WTC11 (cell line): ENCODE results near the gene ADGRB2. TPM values are rescaled to one million over a fixed set of nuclear protein-coding genes. Genes with fewer than 3 reads are reported as not detected.

ENCODE experiments used
- ATAC-seq: fragments of 200-7000 bp; cut with Tn5 transposase; 2 replicates; pipeline ENCODE4 v1.10.0; 2021; ENCODE audit warnings: mild to moderate bottlenecking, moderate library complexity
- CTCF ChIA-PET: fragments of 300-600 bp; sonication (Branson Sonifier 250); formaldehyde crosslinking; loops from one replicate; lab custom pipeline; 2021; ENCODE audit warnings: antibody characterized with exemption; lab: Charles Lee
- POLR2A ChIA-PET: fragments of 350-600 bp; sonication (Branson Sonifier 250); formaldehyde crosslinking; loops from one replicate; lab custom pipeline; 2021; ENCODE audit warnings: antibody characterized with exemption; lab: Charles Lee
- DNase-seq: peaks from one replicate; pipeline ENCODE4 v3.0.0; 2021; ENCODE audit warnings: low spot score
- H3K27ac Mint-ChIP-seq: 2 replicates; pipeline ENCODE4 v1.8.0; 2021; ENCODE audit warnings: mixed read lengths
- H3K27me3 Mint-ChIP-seq: 2 replicates; pipeline ENCODE4 v1.8.0; 2021; ENCODE audit warnings: low read depth, mild to moderate bottlenecking, moderate library complexity, mixed read lengths
- H3K36me3 Mint-ChIP-seq: 2 replicates; pipeline ENCODE4 v1.8.0; 2021; ENCODE audit warnings: mixed read lengths
- H3K4me1 Mint-ChIP-seq: 2 replicates; pipeline ENCODE4 v1.8.0; 2022; ENCODE audit warnings: mixed read lengths
- H3K4me3 Mint-ChIP-seq: 2 replicates; pipeline ENCODE4 v1.8.0; 2021; ENCODE audit warnings: mild to moderate bottlenecking, moderate library complexity, mixed read lengths
- H3K9me3 Mint-ChIP-seq: 2 replicates; pipeline ENCODE4 v1.8.0; 2021; ENCODE audit warnings: mixed read lengths
- AFF4 ChIP-seq: sonication (generic); formaldehyde crosslinking; IDR thresholded peaks from 2 replicates; pipeline ENCODE4 v1.8.1; 2023; ENCODE audit warnings: mild to moderate bottlenecking, missing genetic modification reagents, borderline replicate concordance
- CTCF ChIP-seq: fragments of 200-600 bp; IDR thresholded peaks from 2 replicates; pipeline ENCODE4 v1.8.0; 2022; ENCODE audit warnings: antibody characterized with exemption
- FOXP4 ChIP-seq: sonication (generic); formaldehyde crosslinking; IDR thresholded peaks from 2 replicates; pipeline ENCODE4 v1.8.0; 2022; ENCODE audit warnings: mild to moderate bottlenecking, missing genetic modification reagents
- GTF2I ChIP-seq: fragments of 250-450 bp; sonication (Bioruptor Pico); conservative IDR thresholded peaks from 2 replicates; pipeline ENCODE4 v1.4.0; 2021; ENCODE audit warnings: mild to moderate bottlenecking
- IRF1 ChIP-seq: sonication (generic); formaldehyde crosslinking; IDR thresholded peaks from 2 replicates; pipeline ENCODE4 v1.8.0; 2023; ENCODE audit warnings: missing genetic modification reagents
- KAT7 ChIP-seq: sonication (generic); formaldehyde crosslinking; IDR thresholded peaks from 2 replicates; pipeline ENCODE4 v1.8.1; 2023; ENCODE audit warnings: missing genetic modification reagents, mild to moderate bottlenecking, borderline replicate concordance
- MLX ChIP-seq: sonication (generic); formaldehyde crosslinking; IDR thresholded peaks from 2 replicates; pipeline ENCODE4 v1.8.1; 2023; ENCODE audit warnings: mild to moderate bottlenecking, missing genetic modification reagents, moderate library complexity
- MXD4 ChIP-seq: fragments of 250-450 bp; sonication (Bioruptor Pico); IDR thresholded peaks from 2 replicates; pipeline ENCODE4 v1.8.0; 2021; ENCODE audit warnings: mild to moderate bottlenecking, moderate library complexity, borderline replicate concordance
- NFATC4 ChIP-seq: fragments of 250-450 bp; sonication (Bioruptor Pico); IDR thresholded peaks from 2 replicates; pipeline ENCODE4 v1.9.0; 2021; ENCODE audit warnings: mild to moderate bottlenecking
- NR1H2 ChIP-seq: sonication (generic); formaldehyde crosslinking; IDR thresholded peaks from 2 replicates; pipeline ENCODE4 v1.9.0; 2021; ENCODE audit warnings: mild to moderate bottlenecking, moderate library complexity, missing genetic modification reagents
- OVOL2 ChIP-seq: fragments of 250-450 bp; sonication (Bioruptor Pico); IDR thresholded peaks from 2 replicates; pipeline ENCODE4 v1.9.0; 2021; ENCODE audit warnings: mild to moderate bottlenecking, borderline replicate concordance
- SP1 ChIP-seq: sonication (generic); formaldehyde crosslinking; conservative IDR thresholded peaks from 2 replicates; pipeline ENCODE4 v1.8.1; 2022; ENCODE audit warnings: missing genetic modification reagents
- TP53 ChIP-seq: sonication (generic); formaldehyde crosslinking; IDR thresholded peaks from 2 replicates; pipeline ENCODE4 v1.8.1; 2023; ENCODE audit warnings: mild to moderate bottlenecking, missing genetic modification reagents
- USF2 ChIP-seq: sonication (generic); formaldehyde crosslinking; IDR thresholded peaks from 2 replicates; pipeline ENCODE4 v1.8.1; 2023; ENCODE audit warnings: mild to moderate bottlenecking, missing genetic modification reagents, moderate library complexity
- ZBTB21 ChIP-seq: sonication (generic); formaldehyde crosslinking; IDR thresholded peaks from 2 replicates; pipeline ENCODE4 v1.8.1; 2023; ENCODE audit warnings: mild to moderate bottlenecking, missing genetic modification reagents, borderline replicate concordance
- ZBTB43 ChIP-seq: sonication (generic); formaldehyde crosslinking; IDR thresholded peaks from 2 replicates; pipeline ENCODE4 v1.8.1; 2023; ENCODE audit warnings: mild to moderate bottlenecking, missing genetic modification reagents
- ZNF138 ChIP-seq: sonication (generic); formaldehyde crosslinking; conservative IDR thresholded peaks from 2 replicates; pipeline ENCODE4 v1.8.1; 2022; ENCODE audit warnings: mild to moderate bottlenecking, moderate library complexity, missing genetic modification reagents
- ZNF317 ChIP-seq: sonication (generic); formaldehyde crosslinking; IDR thresholded peaks from 2 replicates; pipeline ENCODE4 v1.8.1; 2023; ENCODE audit warnings: low read depth, mild to moderate bottlenecking, moderate library complexity, missing genetic modification reagents, borderline replicate concordance
- total RNA-seq: library from RNA; stranded (reverse); gene quantifications from 3 replicates; pipeline ENCODE4 v1.2.3, GENCODE V29; 2021

The ADGRB2 gene
- total RNA-seq, 1 experiment from 2014 or later: 39.3 TPM

GRCh38 chr1:31798086-31798432, 33.9 kb upstream of the ADGRB2 start (continued):
- TF ChIP-seq FOXP4 (CRISPR knock-in tag): no peak

- no peak overlapping the region; the same call in 1 of the 2 replicates for H3K27ac Mint-ChIP-seq
- TF ChIP-seq ZBTB43 (no peak), NR1H2 (CRISPR knock-in tag) (no peak), MLX (CRISPR knock-in tag) (no peak), OVOL2 (CRISPR knock-in tag) (no peak), ZBTB21 (no peak), ZNF138 (CRISPR knock-in tag) (no peak), USF2 (CRISPR knock-in tag) (no peak)
- ATAC-seq (no peak), DNase-seq (no peak)
- no peaks in the 10 kb centered on the region for H3K27me3 Mint-ChIP-seq
- no peaks in the 10 kb centered on the region for H3K9me3 Mint-ChIP-seq
- no peak overlapping the region for H3K4me3 Mint-ChIP-seq
- no peaks in the 10 kb centered on the region for H3K36me3 Mint-ChIP-seq
- H3K4me1 Mint-ChIP-seq: peaks cover 28% of the 10 kb centered on the region
- CTCF ChIA-PET: interaction anchor here (1.2 to 4.9 kb wide), 4 partner anchors 8 to 167 kb away, joined by 6 to 48 read pairs (median 14); partner anchors contain the start of gene SPOCD1
- POLR2A ChIA-PET: no interaction called here
Measured at GRCh38 chr1:31797216-31797615, 33.1 kb upstream of the ADGRB2 start.

- CTCF ChIA-PET: interaction anchor here (2.4 to 3.6 kb wide), 2 partner anchors 20 to 167 kb away, joined by 12 to 16 read pairs; partner anchors contain the start of gene SPOCD1
- no peaks in the 10 kb centered on the region for H3K36me3 Mint-ChIP-seq
- POLR2A ChIA-PET: no interaction called here
- H3K9me3 Mint-ChIP-seq: no peaks in the 10 kb centered on the region
- DNase-seq (no peak), ATAC-seq (no peak)
- H3K4me3 Mint-ChIP-seq: no peak overlapping the region
- no peaks in the 10 kb centered on the region for H3K27me3 Mint-ChIP-seq
- H3K27ac Mint-ChIP-seq: no peak overlapping the region
- no peak for TF ChIP-seq USF2 (CRISPR knock-in tag)
- TF ChIP-seq GTF2I (CRISPR knock-in tag): no peak
- TF ChIP-seq NFATC4 (CRISPR knock-in tag): no peak
- TF ChIP-seq MLX (CRISPR knock-in tag): no peak
- no peak for TF ChIP-seq MXD4 (CRISPR knock-in tag)
- no peak for TF ChIP-seq CTCF
- TF ChIP-seq AFF4: no peak
- no peak for TF ChIP-seq KAT7 (CRISPR knock-in tag)
- TF ChIP-seq TP53 (CRISPR knock-in tag): no peak
- no peak for TF ChIP-seq ZNF317 (CRISPR knock-in tag)
- TF ChIP-seq IRF1 (CRISPR knock-in tag): no peak
- no peak for TF ChIP-seq SP1 (CRISPR knock-in tag)
- H3K4me1 Mint-ChIP-seq: peaks cover 28% of the 10 kb centered on the region
Measured at GRCh38 chr1:31796707-31797106, 32.6 kb upstream of the ADGRB2 start.
